Measurements from ENCODE around the gene CUBN. TPM values are rescaled to one million over a fixed set of nuclear protein-coding genes. Genes with fewer than 3 reads are reported as not detected.

The CUBN gene
- total RNA-seq, 4 donors from 2014 or later, result 0.27 to 3.6 (median 0.96) TPM

DNA sequence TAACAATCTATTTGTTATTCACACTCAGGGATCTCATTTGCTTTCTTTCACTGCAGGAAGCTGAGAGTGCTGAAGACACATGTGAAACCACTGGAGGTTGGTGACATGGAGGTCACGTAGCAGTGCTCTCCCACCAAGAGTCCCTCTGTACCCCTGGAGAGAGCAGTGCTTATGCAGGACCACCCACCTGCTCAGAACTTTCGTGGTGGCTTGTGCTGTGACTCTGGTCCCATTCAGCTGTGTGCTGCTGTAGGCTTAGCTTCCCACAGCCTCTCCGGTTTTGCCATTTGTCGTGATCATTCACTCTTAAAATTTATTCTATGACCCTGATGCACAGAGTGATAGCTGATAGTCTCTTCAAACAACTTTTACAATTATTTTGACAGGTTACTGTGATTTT, 216.3 kb downstream of the CUBN start:
- no peak for TF ChIP-seq POLR2A (IDR thresholded peaks at IDR 0.05)
- TF ChIP-seq, protein P1, sequence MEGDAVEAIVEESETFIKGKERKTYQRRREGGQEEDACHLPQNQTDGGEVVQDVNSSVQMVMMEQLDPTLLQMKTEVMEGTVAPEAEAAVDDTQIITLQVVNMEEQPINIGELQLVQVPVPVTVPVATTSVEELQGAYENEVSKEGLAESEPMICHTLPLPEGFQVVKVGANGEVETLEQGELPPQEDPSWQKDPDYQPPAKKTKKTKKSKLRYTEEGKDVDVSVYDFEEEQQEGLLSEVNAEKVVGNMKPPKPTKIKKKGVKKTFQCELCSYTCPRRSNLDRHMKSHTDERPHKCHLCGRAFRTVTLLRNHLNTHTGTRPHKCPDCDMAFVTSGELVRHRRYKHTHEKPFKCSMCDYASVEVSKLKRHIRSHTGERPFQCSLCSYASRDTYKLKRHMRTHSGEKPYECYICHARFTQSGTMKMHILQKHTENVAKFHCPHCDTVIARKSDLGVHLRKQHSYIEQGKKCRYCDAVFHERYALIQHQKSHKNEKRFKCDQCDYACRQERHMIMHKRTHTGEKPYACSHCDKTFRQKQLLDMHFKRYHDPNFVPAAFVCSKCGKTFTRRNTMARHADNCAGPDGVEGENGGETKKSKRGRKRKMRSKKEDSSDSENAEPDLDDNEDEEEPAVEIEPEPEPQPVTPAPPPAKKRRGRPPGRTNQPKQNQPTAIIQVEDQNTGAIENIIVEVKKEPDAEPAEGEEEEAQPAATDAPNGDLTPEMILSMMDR (IDR thresholded peaks at IDR 0.05 in 4 of 5, conservative IDR thresholded peaks at IDR 0.05 in 1 of 5), result no peak
- H3K36me3 ChIP-seq, result no peaks in the 10 kb centered on the region
- H3K4me3 ChIP-seq, result no peak overlapping the region
- intact Hi-C loops (cut with DNase I; ENCODE audit: low total_unique reads) (no loop called here), in situ Hi-C loops (cut with MboI; ENCODE audit: low sequenced_read_pairs in 4 of 4) (no loop called here)
- no peak for DNase-seq
- H3K4me1 ChIP-seq, result no peaks in the 10 kb centered on the region
- H3K27ac ChIP-seq, result no peak overlapping the region
- H3K27me3 ChIP-seq, result no peaks in the 10 kb centered on the region
- no peaks in the 10 kb centered on the region for H3K9me3 ChIP-seq
- no peak for ATAC-seq

DNA sequence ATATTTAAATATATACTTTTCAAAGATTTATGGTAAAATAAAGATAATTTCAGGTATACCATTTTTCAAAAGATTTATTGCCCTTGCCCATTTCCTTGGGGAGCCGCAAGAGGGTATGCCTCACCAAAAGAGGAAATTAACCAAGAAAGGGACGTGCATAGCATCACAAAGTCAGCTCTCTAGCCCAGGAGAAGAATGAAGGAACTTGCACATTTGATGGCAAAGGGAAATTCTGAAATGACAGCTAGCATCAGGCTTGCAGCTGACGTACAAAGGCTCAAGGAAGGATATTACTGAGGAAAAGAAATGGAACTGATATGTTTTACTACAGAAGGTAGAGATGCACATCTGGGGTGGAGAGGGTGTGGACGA, 218.8 kb downstream of the CUBN start:
- intact Hi-C loops (cut with DNase I; ENCODE audit: low total_unique reads) (no loop called here), in situ Hi-C loops (cut with MboI; ENCODE audit: low sequenced_read_pairs in 4 of 4) (no loop called here)
- no peak for ATAC-seq

DNA sequence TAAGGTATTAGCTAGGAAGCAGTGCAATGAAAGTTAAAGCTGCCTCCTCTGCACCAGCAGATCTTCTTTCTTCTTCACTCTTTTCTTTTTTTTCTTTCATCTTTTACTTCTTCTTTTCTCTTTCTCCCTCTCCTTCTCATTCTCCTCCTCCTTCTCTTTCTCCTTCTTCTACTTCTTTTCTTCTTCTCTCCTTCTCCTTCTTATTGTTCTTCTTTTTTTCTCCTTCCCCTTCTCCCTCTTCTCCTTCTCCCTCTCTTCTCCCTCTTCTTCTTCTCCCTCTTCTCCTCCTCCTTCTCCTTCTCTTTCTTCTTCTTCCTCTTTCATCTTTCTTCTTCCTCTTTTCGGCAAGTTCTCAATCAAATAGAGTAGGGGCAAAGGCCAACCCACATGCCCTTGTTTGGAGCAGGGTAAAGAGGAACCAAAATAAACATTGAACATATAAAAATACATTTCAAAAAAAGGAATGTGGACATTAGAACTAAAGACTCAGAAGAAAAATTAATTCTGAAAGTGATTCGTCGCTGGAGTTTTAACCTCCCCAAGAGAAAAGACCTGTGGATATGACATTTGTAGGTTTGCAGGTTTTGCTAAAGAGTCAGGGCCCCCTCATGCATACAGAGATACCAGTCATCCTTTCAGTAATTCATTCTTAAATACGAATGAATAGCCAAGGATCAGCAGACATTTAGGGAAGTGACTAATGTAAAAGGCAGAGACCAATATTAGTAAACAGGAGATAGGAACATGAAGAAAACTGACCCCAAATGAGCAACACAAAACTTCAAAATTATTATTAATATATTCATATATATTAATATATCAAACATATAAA, 219.4 kb downstream of the CUBN start:
- no peak for DNase-seq
- intact Hi-C loops (cut with DNase I; ENCODE audit: low total_unique reads) (no loop called here), in situ Hi-C loops (cut with MboI; ENCODE audit: low sequenced_read_pairs in 4 of 4) (no loop called here)
- no peaks in the 10 kb centered on the region for H3K9me3 ChIP-seq
- no peak overlapping the region for H3K27ac ChIP-seq
- H3K27me3 ChIP-seq, result no peaks in the 10 kb centered on the region
- no peak overlapping the region for H3K4me3 ChIP-seq
- no peaks in the 10 kb centered on the region for H3K4me1 ChIP-seq
- no peak for TF ChIP-seq POLR2A (IDR thresholded peaks at IDR 0.05)
- TF ChIP-seq, protein P1 (IDR thresholded peaks at IDR 0.05 in 4 of 5, conservative IDR thresholded peaks at IDR 0.05 in 1 of 5), result no peak
- H3K36me3 ChIP-seq, result no peaks in the 10 kb centered on the region
- ATAC-seq, result no peak

More for the DNA sequence above, 218.8 kb downstream of the CUBN start:
- H3K4me3 ChIP-seq, result no peak overlapping the region
- H3K9me3 ChIP-seq, result no peaks in the 10 kb centered on the region
- no peak for DNase-seq
- no peaks in the 10 kb centered on the region for H3K27me3 ChIP-seq
- H3K36me3 ChIP-seq, result no peaks in the 10 kb centered on the region
- TF ChIP-seq, protein P1 (IDR thresholded peaks at IDR 0.05 in 4 of 5, conservative IDR thresholded peaks at IDR 0.05 in 1 of 5), result no peak
- TF ChIP-seq POLR2A (IDR thresholded peaks at IDR 0.05), result no peak
- H3K4me1 ChIP-seq, result no peaks in the 10 kb centered on the region
- H3K27ac ChIP-seq, result no peak overlapping the region

DNA sequence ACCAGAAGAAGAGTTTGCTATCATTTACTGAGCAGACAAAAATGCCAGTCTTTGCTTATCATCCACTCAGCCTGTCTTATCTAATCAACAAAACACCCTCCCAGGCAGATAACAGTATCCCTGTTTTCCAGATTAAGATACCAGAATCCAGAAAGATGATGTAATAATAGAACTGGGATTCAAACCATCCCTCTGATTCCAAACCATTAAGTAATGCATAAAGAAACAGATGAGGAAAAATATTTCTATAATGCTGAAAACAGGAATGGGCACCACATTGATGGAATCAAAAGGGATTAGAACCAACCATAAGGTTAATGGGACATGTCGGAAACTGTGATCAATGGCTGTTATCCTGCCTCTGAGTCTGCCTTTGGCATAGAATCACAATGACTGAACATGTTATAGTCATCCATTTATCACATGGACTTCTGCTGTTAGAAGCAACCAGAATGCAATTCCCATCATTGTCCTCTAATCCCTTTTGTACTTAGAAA, 220.3 kb downstream of the CUBN start:
- TF ChIP-seq, protein P1 (IDR thresholded peaks at IDR 0.05 in 4 of 5, conservative IDR thresholded peaks at IDR 0.05 in 1 of 5), result no peak
- TF ChIP-seq POLR2A (IDR thresholded peaks at IDR 0.05), result no peak
- H3K4me3 ChIP-seq, result no peak overlapping the region
- no peak for DNase-seq
- no peaks in the 10 kb centered on the region for H3K27me3 ChIP-seq
- in situ Hi-C loops (cut with MboI; ENCODE audit: low sequenced_read_pairs in 4 of 4) (no loop called here), intact Hi-C loops (cut with DNase I; ENCODE audit: low total_unique reads) (no loop called here)
- no peaks in the 10 kb centered on the region for H3K36me3 ChIP-seq
- H3K4me1 ChIP-seq, result no peaks in the 10 kb centered on the region
- H3K9me3 ChIP-seq, result no peaks in the 10 kb centered on the region
- H3K27ac ChIP-seq, result no peak overlapping the region
- no peak for ATAC-seq

Measured in gastrocnemius medialis (tissue), 4 donors.